Sigmoid colon (tissue), 7 donors: ENCODE measurements around the gene PPFIA3. TPM values are rescaled to one million over a fixed set of nuclear protein-coding genes. Genes with fewer than 3 reads are reported as not detected.

Experiments
- DNase-seq: peaks from one replicate; pipeline ENCODE4 v3.0.0-alpha.2; 2019
- H3K27ac ChIP-seq, 4 donors: fragments of 200-600 bp; sonication (generic); one replicate each; pipeline ENCODE4 v1.5.1; 2016 to 2019; ENCODE audit warnings: mild to moderate bottlenecking in 1 of 4
- H3K27me3 ChIP-seq, 3 donors: fragments of 200-600 bp; sonication (generic); one replicate each; pipeline ENCODE4 v1.5.1; 2019; ENCODE audit warnings: mild to moderate bottlenecking in 1 of 3
- H3K36me3 ChIP-seq, 4 donors: fragments of 200-600 bp; sonication (generic); one replicate each; pipeline ENCODE4 v1.5.1; 2016 to 2019
- H3K4me1 ChIP-seq, 4 donors: fragments of 200-600 bp; sonication (generic); one replicate each; pipeline ENCODE4 v1.5.1; 2017 to 2019
- H3K4me3 ChIP-seq, 4 donors: fragments of 200-600 bp; sonication (generic); one replicate each; pipeline ENCODE4 v1.5.1; 2017 to 2019; ENCODE audit warnings: mild to moderate bottlenecking in 2 of 4, moderate library complexity in 1 of 4
- H3K9me3 ChIP-seq, 4 donors: fragments of 200-600 bp in 3 of 4; sonication (generic) in 3 of 4; one replicate each; pipeline versions ENCODE4 v1.5.1 to v1.6.1; 2013 to 2019
- CTCF ChIP-seq, 4 experiments: fragments of 450-650 bp in 3 of 4; fragments of 200-600 bp in 1 of 4; IDR thresholded peaks; one replicate each; pipeline ENCODE4 v1.5.1; 2016 to 2019; ENCODE audit warnings: antibody characterized with exemption in 4 of 4, mild to moderate bottlenecking in 3 of 4, moderate library complexity in 2 of 4
- EP300 ChIP-seq, 4 donors: sonication (generic); formaldehyde crosslinking; IDR thresholded peaks; one replicate each; pipeline ENCODE4 v1.6.1; 2017; ENCODE audit warnings: antibody characterized with exemption in 4 of 4
- POLR2A ChIP-seq, 2 donors: fragments of 450-650 bp; IDR thresholded peaks; one replicate each; pipeline ENCODE4 v1.6.1; 2016; ENCODE audit warnings: antibody characterized with exemption in 2 of 2, mild to moderate bottlenecking in 2 of 2, moderate library complexity in 2 of 2
- POLR2AphosphoS5 ChIP-seq, 4 donors: sonication (generic); formaldehyde crosslinking; IDR thresholded peaks; one replicate each; pipeline ENCODE4 v1.6.1; 2017; ENCODE audit warnings: antibody characterized with exemption in 4 of 4
- WGBS, 2 donors: extraction: QIAGEN DNeasy Blood & Tissue Kit; methylation state at CpG; one replicate each; pipeline ENCODE4 v1.1.7; 2013; 5-methylcytosine and 5-hydroxymethylcytosine counted together
- intact Hi-C: fragments of 100-400 bp; cut with DNase I; formaldehyde crosslinking; loops from one replicate; pipeline ENCODE4 v1.15.1; 2023
- polyA plus RNA-seq, 3 donors: library from polyadenylated mRNA; stranded (reverse); fragments of 200-250 nt; gene quantifications; one replicate each; pipeline ENCODE4 v1.2.3, GENCODE V29; 2013
- small RNA-seq, 3 donors: library from RNA; depleted of rRNA; stranded (forward); fragments of <200 nt; gene quantifications; one replicate each; pipeline ENCODE3, GENCODE V24; 2016
- total RNA-seq, 4 donors: library from RNA; depleted of rRNA; stranded (reverse); fragments of >200 nt; gene quantifications; one replicate each; pipeline ENCODE4 v1.1.0, GENCODE V29; 2016
- donor health status: healthy with polysubstance abuse.
- donor health status: Bipolar disorder and iron deficiency.
- donor health status: healthy.

Gene PPFIA3
- total and polyA plus RNA-seq, 7 donors = 2.0 to 35.3 (median 3.9) TPM

DNA sequence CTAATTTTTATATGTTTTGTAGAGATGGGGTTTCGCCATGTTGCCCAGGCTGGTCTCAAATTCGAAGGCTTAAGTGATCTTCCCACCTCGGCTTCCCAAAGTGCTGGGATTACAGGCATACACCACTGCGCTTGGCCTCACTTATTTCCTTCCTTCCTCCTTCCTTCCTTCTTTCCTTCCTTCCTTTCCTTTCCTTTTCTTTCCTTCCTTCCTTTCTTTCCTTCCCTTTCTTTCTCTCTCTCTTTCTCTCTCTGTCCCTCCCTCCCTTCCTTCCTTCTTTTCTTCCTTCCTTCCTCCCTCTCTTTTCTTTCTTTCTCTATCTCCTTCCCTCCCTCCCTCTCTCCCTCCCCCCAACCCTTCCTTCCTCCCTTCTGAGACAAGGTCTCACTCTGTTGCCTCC lies 75.1 kb downstream of the PPFIA3 start:
- intact Hi-C loops = no loop called here
- Histone ChIP-seq H3K4me1 (peaks cover 0 to 10% (median 4%) of the 10 kb centered on the region in 4 donors), H3K9me3 (no peaks in the 10 kb centered on the region), H3K27ac (no peak overlapping the region), H3K4me3 (no peak overlapping the region), H3K36me3 (peaks cover 0 to 42% (median 13%) of the 10 kb centered on the region in 4 donors), H3K27me3 (no peaks in the 10 kb centered on the region)
- DNase-seq = no peak
- WGBS, 2 donors = 86 to 92% methylated on average over 4 of the region's 4 CpGs
- TF ChIP-seq POLR2A (IDR thresholded peaks at IDR 0.05) (no peak), EP300 (IDR thresholded peaks at IDR 0.05) (no peak), POLR2AphosphoS5 (IDR thresholded peaks at IDR 0.05) (no peak), CTCF (IDR thresholded peaks at IDR 0.05) (no peak)

DNA sequence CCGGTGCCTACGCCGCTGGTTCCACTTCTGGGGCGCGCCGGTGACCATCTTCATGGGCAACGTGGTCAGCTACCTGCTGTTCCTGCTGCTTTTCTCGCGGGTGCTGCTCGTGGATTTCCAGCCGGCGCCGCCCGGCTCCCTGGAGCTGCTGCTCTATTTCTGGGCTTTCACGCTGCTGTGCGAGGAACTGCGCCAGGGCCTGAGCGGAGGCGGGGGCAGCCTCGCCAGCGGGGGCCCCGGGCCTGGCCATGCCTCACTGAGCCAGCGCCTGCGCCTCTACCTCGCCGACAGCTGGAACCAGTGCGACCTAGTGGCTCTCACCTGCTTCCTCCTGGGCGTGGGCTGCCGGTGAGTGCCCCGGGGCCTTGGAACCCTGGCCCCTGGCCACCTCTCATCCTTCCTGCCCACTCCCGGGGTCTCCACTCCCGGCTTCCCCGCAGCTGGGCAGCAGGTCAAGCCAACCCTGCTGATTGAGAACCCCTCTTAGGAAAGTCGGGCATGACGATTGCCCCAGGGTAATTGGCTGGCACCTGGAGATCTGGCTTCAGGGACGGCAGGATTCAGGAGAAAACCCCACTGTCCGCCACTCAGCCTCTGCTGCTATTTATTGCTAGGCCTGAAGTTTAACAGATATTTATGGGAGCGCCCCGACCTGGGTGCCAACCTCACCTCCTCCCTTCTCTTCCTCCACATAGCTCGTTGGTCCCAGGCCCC lies 77.3 kb downstream of the PPFIA3 start:
- Histone ChIP-seq H3K27ac (peak overlapping the region; percentile 26 to 46 (median 41)), H3K27me3 (no peaks in the 10 kb centered on the region), H3K4me1 (peaks cover 0 to 10% (median 4%) of the 10 kb centered on the region in 4 donors), H3K4me3 (peak overlapping the region in 3 of 4 donors; percentile 8 to 34 (median 33)), H3K9me3 (no peaks in the 10 kb centered on the region), H3K36me3 (peaks cover 0 to 36% (median 4%) of the 10 kb centered on the region in 4 donors)
- intact Hi-C loops = no loop called here
- TF ChIP-seq POLR2A (IDR thresholded peaks at IDR 0.05) (no peak), POLR2AphosphoS5 (IDR thresholded peaks at IDR 0.05) (no peak), EP300 (IDR thresholded peaks at IDR 0.05) (no peak), CTCF (IDR thresholded peaks at IDR 0.05) (no peak)
- 19 to 62% methylated on average over 40 of the region's 40 CpGs for WGBS, 2 donors
- DNase-seq = peak; percentile 70

GRCh38 chr19:49200238-49200862 lies 81.0 kb downstream of the PPFIA3 start:
- WGBS, 2 donors = 75 to 90% methylated on average over 29 of the region's 29 CpGs
- intact Hi-C loops = no loop called here
- DNase-seq = no peak
- TF ChIP-seq EP300 (IDR thresholded peaks at IDR 0.05) (no peak), POLR2AphosphoS5 (IDR thresholded peaks at IDR 0.05) (no peak), POLR2A (IDR thresholded peaks at IDR 0.05) (no peak), CTCF (IDR thresholded peaks at IDR 0.05) (no peak)
- H3K36me3 ChIP-seq = peaks cover 0 to 47% (median 8%) of the 10 kb centered on the region in 4 donors
- peaks cover 0 to 10% (median 4%) of the 10 kb centered on the region in 4 donors for H3K4me1 ChIP-seq
- no peaks in the 10 kb centered on the region for H3K27me3 ChIP-seq
- no peaks in the 10 kb centered on the region for H3K9me3 ChIP-seq
- H3K4me3 ChIP-seq = no peak overlapping the region
- no peak overlapping the region for H3K27ac ChIP-seq

Small RNA genes lying within 50 kb of the gene (small RNA-seq; reads per million reads assigned to genes)
- gene RN7SL708P = 0 reads per million in 3 donors

Other genes starting within 250 kb of the PPFIA3 start
- gene PPP1R15A, start 247.1 kb upstream of the PPFIA3 start, total RNA-seq = 10 to 100 TPM; 22.1 to 69.8 (median 31.2) TPM
- gene PPP1R15A, start 247.1 kb upstream of the PPFIA3 start, polyA plus RNA-seq = 10 to 100 TPM; 43.2 to 60.8 (median 55.9) TPM
- gene TULP2, start 220.8 kb upstream of the PPFIA3 start, total RNA-seq = 1 to 10 TPM in 1 of 4 donors, under 1 TPM in 1, not detected in 2; 0.99 to 1.1 TPM
- gene TULP2, start 220.8 kb upstream of the PPFIA3 start, polyA plus RNA-seq = under 1 TPM in 1 of 3 donors, not detected in 2; 0.22 TPM
- 100 to 1,000 TPM; 153 to 275 (median 176) TPM for gene NUCB1, start 219.2 kb upstream of the PPFIA3 start, total RNA-seq
- gene NUCB1, start 219.2 kb upstream of the PPFIA3 start, polyA plus RNA-seq = 100 to 1,000 TPM in 1 of 3 donors, 10 to 100 TPM in 2; 43.0 to 303 (median 66.7) TPM
- gene DHDH, start 185.8 kb upstream of the PPFIA3 start, total RNA-seq = not detected
- gene DHDH, start 185.8 kb upstream of the PPFIA3 start, polyA plus RNA-seq = under 1 TPM in 1 of 3 donors, not detected in 2; 0.16 TPM
- 10 to 100 TPM; 17.9 to 61.5 (median 30.9) TPM for gene BAX, start 164.7 kb upstream of the PPFIA3 start, total RNA-seq
- gene BAX, start 164.7 kb upstream of the PPFIA3 start, polyA plus RNA-seq = 100 to 1,000 TPM; 130 to 216 (median 198) TPM
- gene FTL, start 154.2 kb upstream of the PPFIA3 start, total RNA-seq = 1,000 to 10,000 TPM; 2,871 to 3,975 (median 3,459) TPM
- 1,000 to 10,000 TPM; 2,999 to 9,923 (median 8,398) TPM for gene FTL, start 154.2 kb upstream of the PPFIA3 start, polyA plus RNA-seq
- 10 to 100 TPM; 11.7 to 19.4 (median 17.8) TPM for gene GYS1, start 126.2 kb upstream of the PPFIA3 start, total RNA-seq
- 10 to 100 TPM; 14.4 to 32.7 (median 14.8) TPM for gene GYS1, start 126.2 kb upstream of the PPFIA3 start, polyA plus RNA-seq
- gene RUVBL2, start 125.7 kb upstream of the PPFIA3 start, total RNA-seq = 10 to 100 TPM; 49.3 to 82.3 (median 64.0) TPM
- gene RUVBL2, start 125.7 kb upstream of the PPFIA3 start, polyA plus RNA-seq = 10 to 100 TPM; 36.6 to 98.8 (median 55.9) TPM
- not detected for gene LHB, start 102.5 kb upstream of the PPFIA3 start, total RNA-seq
- not detected for gene LHB, start 102.5 kb upstream of the PPFIA3 start, polyA plus RNA-seq
- gene CGB3, start 95.2 kb upstream of the PPFIA3 start, total RNA-seq = not detected
- gene CGB3, start 95.2 kb upstream of the PPFIA3 start, polyA plus RNA-seq = not detected
- gene CGB2, start 87.7 kb upstream of the PPFIA3 start, total RNA-seq = not detected
- 1 to 10 TPM in 1 of 3 donors, not detected in 2; 3.0 TPM for gene CGB2, start 87.7 kb upstream of the PPFIA3 start, polyA plus RNA-seq
- gene CGB1, start 82.6 kb upstream of the PPFIA3 start, total RNA-seq = not detected
- gene CGB1, start 82.6 kb upstream of the PPFIA3 start, polyA plus RNA-seq = not detected
- not detected for gene CGB5, start 75.7 kb upstream of the PPFIA3 start, total RNA-seq
- not detected for gene CGB5, start 75.7 kb upstream of the PPFIA3 start, polyA plus RNA-seq
- gene CGB8, start 70.4 kb upstream of the PPFIA3 start, total RNA-seq = not detected
- gene CGB8, start 70.4 kb upstream of the PPFIA3 start, polyA plus RNA-seq = not detected
- gene CGB7, start 61.8 kb upstream of the PPFIA3 start, total RNA-seq = not detected
- gene CGB7, start 61.8 kb upstream of the PPFIA3 start, polyA plus RNA-seq = under 1 TPM in 1 of 3 donors, not detected in 2; 0.23 TPM
- not detected for gene NTF4, start 54.7 kb upstream of the PPFIA3 start, total RNA-seq
- gene NTF4, start 54.7 kb upstream of the PPFIA3 start, polyA plus RNA-seq = not detected
- gene KCNA7, start 46.8 kb upstream of the PPFIA3 start, total RNA-seq = not detected
- gene KCNA7, start 46.8 kb upstream of the PPFIA3 start, polyA plus RNA-seq = not detected
- gene SNRNP70, start 34.1 kb upstream of the PPFIA3 start, total RNA-seq = 100 to 1,000 TPM; 156 to 382 (median 237) TPM
- gene SNRNP70, start 34.1 kb upstream of the PPFIA3 start, polyA plus RNA-seq = 100 to 1,000 TPM in 1 of 3 donors, 10 to 100 TPM in 2; 33.8 to 227 (median 40.2) TPM
- 10 to 100 TPM; 17.4 to 28.8 (median 26.7) TPM for gene LIN7B, start 5.2 kb upstream of the PPFIA3 start, total RNA-seq
- gene LIN7B, start 5.2 kb upstream of the PPFIA3 start, polyA plus RNA-seq = 10 to 100 TPM in 2 of 3 donors, 1 to 10 TPM in 1; 9.9 to 12.0 (median 12.0) TPM
- gene C19orf73, start 401 bp upstream of the PPFIA3 start, total RNA-seq = 1 to 10 TPM in 3 of 4 donors, not detected in 1; 1.6 to 2.1 (median 1.8) TPM
- 1 to 10 TPM; 2.4 to 5.1 (median 3.3) TPM for gene C19orf73, start 401 bp upstream of the PPFIA3 start, polyA plus RNA-seq
- gene HRC, start 35.9 kb downstream of the PPFIA3 start, total RNA-seq = 1 to 10 TPM in 1 of 4 donors, under 1 TPM in 3; 0.16 to 1.1 (median 0.69) TPM
- 1 to 10 TPM in 2 of 3 donors, under 1 TPM in 1; 0.46 to 6.6 (median 1.7) TPM for gene HRC, start 35.9 kb downstream of the PPFIA3 start, polyA plus RNA-seq
- gene TRPM4, start 38.2 kb downstream of the PPFIA3 start, total RNA-seq = 10 to 100 TPM in 3 of 4 donors, 1 to 10 TPM in 1; 7.9 to 18.0 (median 12.5) TPM
- 100 to 1,000 TPM in 1 of 3 donors, 10 to 100 TPM in 2; 40.5 to 166 (median 40.8) TPM for gene TRPM4, start 38.2 kb downstream of the PPFIA3 start, polyA plus RNA-seq
- 1 to 10 TPM; 1.1 to 3.6 (median 2.2) TPM for gene SLC6A16, start 205.6 kb downstream of the PPFIA3 start, total RNA-seq
- under 1 TPM in 2 of 3 donors, not detected in 1; under 0.01 to 0.85 TPM for gene SLC6A16, start 205.6 kb downstream of the PPFIA3 start, polyA plus RNA-seq
- 10 to 100 TPM in 1 of 4 donors, 1 to 10 TPM in 3; 5.8 to 10.3 (median 9.2) TPM for gene CD37, start 215.9 kb downstream of the PPFIA3 start, total RNA-seq
- 100 to 1,000 TPM in 1 of 3 donors, 10 to 100 TPM in 1, 1 to 10 TPM in 1; 7.2 to 220 (median 14.3) TPM for gene CD37, start 215.9 kb downstream of the PPFIA3 start, polyA plus RNA-seq
- 10 to 100 TPM; 60.6 to 74.9 (median 61.3) TPM for gene TEAD2, start 242.9 kb downstream of the PPFIA3 start, total RNA-seq
- 10 to 100 TPM in 2 of 3 donors, 1 to 10 TPM in 1; 5.8 to 17.9 (median 10.2) TPM for gene TEAD2, start 242.9 kb downstream of the PPFIA3 start, polyA plus RNA-seq
- 1 to 10 TPM in 2 of 4 donors, not detected in 2; 1.8 to 2.0 TPM for gene DKKL1, start 244.3 kb downstream of the PPFIA3 start, total RNA-seq
- gene DKKL1, start 244.3 kb downstream of the PPFIA3 start, polyA plus RNA-seq = 1 to 10 TPM in 1 of 3 donors, under 1 TPM in 1, not detected in 1; 0.17 to 3.6 TPM